Erythroblast (primary cell): ENCODE measurements around the gene PDCD7.
A peak's percentile ranks its signal among the peaks of the same experiment; 100 is the strongest.
"Not testable (repeated sequence)": the region's sequence is repeated elsewhere in the genome, so short reads cannot be mapped to it uniquely, and the experiment has no call there.

ENCODE experiments used
- DNase-seq, 2 experiments: peaks; one replicate each; lab custom pipeline; 2025; lab: John Stamatoyannopoulos, UW
- GATA1 ChIP-seq: IDR thresholded peaks from 2 replicates; pipeline ENCODE4 v1.6.1; 2011; ENCODE audit warnings: low read depth, mild to moderate bottlenecking, control low read depth, low read length, moderate library complexity
- POLR2A ChIP-seq: IDR thresholded peaks from 2 replicates; pipeline ENCODE4 v1.6.1; 2011; ENCODE audit warnings: mild to moderate bottlenecking, low read length

The PDCD7 gene

DNA sequence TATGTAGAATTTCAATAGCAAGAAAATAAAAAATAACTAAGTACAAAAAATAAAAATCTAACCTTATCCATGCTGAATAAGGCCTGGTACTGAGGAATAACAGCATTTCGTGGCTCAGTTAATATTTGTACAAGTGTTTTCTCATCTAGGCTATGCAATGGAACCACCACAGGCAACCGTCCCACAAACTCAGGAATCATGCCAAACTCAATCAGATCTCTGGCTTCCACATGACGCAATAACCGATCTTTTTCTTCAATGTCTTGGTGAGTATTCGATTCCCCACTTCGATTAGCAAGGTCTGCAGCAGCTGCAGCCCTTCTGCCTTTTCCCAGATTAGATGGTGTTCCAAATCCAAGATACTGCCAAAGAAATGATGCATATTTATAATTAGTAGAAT lies 21.1 kb upstream of the PDCD7 start:
- no peak for DNase-seq
- TF ChIP-seq GATA1 = no peak

DNA sequence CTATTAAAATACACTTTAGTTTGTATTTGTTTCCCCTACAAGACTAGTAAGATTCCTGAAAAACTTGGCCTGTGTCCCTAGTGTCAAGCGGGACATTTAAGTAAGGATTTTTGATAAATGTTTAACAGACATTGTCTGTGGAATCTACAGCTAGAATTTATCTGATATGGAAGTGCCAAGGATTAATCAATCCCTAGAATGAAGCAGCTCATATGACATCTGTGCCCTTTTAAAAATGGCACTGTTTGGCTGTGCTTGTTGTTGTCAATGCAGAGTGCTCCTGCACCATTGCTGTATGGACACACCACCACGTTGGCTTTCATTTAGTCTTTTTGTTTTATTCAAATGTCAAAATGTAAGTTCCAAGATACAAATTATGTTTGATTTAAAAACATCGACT lies 14.3 kb upstream of the PDCD7 start:
- no peak for DNase-seq
- TF ChIP-seq POLR2A (no peak), GATA1 (no peak)

DNA sequence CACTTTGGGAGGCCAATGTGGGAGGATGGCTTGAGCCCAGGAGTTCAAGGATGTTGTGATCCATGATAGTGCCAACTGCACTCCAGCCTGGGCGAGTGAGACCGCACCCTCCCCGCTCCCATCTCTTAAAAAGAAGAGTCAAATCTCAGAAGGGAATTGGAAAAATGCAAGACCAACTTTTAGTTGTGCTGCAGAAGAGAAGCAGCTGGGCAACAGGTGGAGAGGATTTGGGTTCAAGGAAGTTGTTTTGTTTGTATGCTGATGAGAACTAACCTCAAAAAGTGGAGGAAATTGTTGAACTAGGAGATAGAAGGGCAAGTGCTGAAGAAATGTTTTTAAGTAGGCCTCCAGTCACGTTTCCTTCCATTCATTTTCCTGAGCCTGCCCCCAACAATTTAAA lies 12.8 kb upstream of the PDCD7 start:
- no peak for TF ChIP-seq GATA1
- no peak for TF ChIP-seq POLR2A
- DNase-seq = no peak

DNA sequence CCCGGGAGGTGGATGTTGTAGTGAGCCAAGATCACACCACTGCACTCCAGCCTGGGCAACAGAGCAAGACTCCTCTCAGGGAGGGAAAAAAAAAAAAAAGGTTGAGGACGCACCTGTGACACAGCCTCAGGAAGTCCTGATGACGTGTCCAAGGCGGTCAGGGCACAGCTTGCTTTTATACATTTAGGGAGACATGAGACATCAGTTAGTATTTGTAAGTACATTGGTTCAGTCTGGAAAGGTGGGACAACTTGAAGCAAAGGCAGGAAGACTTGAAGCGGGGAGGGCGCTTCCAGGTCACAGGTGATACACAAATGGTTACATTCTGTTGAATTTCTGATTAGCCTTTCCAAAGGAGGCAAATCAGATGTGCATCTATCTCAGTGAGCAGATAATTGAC lies 5.0 kb upstream of the PDCD7 start:
- DNase-seq = not testable (repeated sequence)

DNA sequence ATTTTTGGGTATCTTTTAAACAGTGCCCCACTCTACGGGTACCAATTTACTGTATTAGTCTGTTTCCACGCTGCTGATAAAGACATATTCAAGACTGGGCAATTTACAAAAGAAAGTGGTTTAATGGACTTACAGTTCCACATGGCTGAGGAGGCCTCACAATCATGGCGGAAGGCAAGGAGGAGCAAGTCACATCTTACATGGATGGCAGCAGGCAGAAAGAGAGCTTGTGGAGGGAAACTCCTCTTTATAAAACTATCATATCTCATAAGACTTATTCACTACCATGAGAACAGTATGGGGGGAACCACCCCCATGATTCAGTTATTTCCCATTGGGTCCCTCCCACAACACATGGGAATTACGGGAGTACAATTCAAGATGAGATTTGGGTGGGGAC lies 4.3 kb upstream of the PDCD7 start:
- not testable (repeated sequence) for DNase-seq

DNA sequence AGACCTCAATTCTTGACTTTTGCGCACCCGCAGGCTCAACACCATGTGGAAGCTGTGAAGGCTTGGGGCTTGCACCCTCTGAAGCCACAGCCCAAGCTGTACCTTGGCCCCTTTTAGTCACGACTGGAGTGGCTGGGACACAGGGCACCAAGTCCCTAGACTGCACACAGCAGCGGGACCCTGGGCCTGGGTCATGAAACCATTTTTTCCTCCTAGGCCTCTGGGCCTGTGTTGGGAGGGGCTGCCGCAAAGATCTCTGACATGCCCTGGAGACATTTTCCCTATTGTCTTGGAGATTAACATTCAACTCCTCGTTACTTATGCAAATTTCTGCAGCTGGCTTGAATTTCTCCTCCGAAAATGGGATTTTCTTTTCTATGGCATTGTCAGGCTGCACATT lies 3.5 kb upstream of the PDCD7 start:
- not testable (repeated sequence) for DNase-seq

DNA sequence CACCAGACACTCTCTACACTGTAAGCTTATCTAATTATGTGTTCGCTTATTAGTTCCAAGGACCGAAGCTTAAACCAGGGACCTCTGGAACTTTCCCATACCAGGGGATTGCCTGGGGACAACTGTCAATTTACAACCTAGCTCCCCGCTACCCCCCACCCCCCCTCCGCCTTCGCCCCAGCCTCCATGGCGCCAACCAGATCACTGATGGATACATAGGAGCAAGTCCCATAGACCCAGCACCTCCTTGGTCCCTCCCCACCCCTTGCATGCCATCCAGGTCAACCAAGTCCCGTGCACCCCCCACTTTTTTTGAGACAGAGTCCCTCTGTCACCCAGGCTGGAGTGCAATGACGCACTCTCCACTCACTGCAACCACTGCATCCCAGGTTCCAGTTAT lies 930 bp upstream of the PDCD7 start:
- TF ChIP-seq POLR2A (no peak), GATA1 (no peak)

DNA sequence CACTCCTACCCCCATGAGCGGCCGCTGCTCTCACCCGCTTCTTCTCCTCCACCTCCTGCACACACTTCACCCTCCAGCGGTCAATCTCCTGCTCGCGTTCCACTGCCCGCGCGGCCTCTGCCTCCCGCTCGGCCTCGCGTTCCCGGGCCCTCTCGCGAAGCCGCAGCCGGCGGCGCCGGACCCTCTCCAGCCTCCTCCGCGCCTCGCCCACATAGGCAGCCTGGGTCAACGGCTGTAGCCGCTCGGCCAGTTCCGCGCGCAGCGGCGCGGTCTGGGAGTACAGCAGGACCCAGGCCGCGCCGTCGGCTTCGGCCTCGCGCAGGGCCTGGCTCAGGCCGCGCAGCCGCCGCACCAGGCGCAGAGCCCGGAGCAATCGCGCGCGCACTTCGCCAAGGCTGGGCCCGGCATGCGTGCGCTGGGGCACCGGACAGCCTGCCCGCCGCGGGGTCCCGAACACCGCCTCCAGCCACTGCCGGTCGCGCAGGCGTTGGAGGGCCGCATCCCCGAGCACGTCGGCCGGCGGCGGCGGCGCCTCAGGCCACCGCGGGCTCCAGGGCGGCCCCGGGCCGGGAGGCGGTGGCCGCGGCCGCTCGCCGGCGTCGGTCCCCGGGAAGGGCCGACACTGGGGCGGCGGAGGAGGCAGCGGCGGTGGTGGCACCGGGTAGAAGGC lies 595 bp downstream of the PDCD7 start:
- no peak for TF ChIP-seq GATA1
- no peak for TF ChIP-seq POLR2A
- peak; percentile 80 to 81 for DNase-seq

More for the DNA sequence above, 930 bp upstream of the PDCD7 start:
- DNase-seq = no peak

DNA sequence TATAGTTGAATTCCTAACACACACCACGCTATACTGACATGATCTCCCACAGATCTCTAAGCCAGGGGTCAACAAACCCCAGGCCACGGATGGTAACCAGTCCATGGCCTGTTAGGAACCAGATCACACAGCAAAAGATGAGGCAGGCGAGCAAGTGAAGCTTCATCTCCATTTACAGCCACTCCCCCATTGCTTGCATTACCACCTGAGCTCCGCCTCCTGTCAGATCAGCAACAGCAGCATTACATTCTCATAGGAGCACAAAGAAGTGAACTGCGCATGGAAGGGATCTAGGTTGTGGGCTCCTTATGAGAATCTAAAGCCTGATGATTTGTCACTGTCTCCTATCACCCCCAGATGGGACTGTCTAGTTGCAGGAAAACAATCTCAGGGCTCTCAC lies 2.7 kb downstream of the PDCD7 start:
- DNase-seq = no peak
- no peak for TF ChIP-seq GATA1
- no peak for TF ChIP-seq POLR2A

DNA sequence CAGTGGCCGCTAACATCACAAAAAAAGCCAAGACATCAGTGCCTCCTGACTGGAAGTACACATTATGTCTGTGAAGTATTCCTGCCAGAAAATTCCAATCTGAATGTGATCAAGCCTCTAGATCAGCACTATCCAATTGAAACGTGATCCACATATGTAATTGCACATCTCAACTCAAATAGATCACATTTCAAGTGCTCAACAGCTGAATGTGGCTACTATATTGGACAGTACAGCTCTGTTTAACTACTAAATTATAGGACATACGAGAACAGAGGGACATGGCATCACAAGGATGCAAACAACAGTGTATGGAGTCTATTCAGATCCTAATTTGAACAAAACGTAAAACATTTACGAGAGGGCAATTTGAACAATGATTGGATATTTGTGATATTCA lies 18.1 kb downstream of the PDCD7 start:
- no peak for DNase-seq
- TF ChIP-seq GATA1 (no peak), POLR2A (no peak)

DNA sequence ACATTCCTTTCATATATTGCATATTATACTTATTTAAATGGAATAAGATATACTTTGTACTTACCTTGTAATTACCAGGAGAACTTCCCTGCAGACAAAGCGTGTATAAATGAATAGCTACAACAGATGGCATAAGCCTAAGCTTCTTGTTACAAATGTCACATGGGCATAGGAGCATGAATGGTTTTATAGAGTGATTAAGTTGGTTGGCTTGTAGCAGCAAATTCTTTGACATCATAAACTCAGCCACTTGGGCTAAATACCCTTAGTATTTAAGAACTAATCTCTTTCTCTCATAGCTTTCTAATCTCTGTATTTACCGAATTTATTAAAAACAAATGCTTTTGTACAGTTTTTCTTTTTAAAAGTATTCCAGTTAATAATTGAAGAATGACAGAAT lies 18.5 kb downstream of the PDCD7 start, which contains the start of gene UBAP1L:
TSS of gene UBAP1L (minus strand) at position 115 of the 400 bp plus-strand sequence. CDS start 8,985 bp downstream, outside the sequence.
- no peak for TF ChIP-seq GATA1
- TF ChIP-seq POLR2A = no peak
- DNase-seq = no peak

DNA sequence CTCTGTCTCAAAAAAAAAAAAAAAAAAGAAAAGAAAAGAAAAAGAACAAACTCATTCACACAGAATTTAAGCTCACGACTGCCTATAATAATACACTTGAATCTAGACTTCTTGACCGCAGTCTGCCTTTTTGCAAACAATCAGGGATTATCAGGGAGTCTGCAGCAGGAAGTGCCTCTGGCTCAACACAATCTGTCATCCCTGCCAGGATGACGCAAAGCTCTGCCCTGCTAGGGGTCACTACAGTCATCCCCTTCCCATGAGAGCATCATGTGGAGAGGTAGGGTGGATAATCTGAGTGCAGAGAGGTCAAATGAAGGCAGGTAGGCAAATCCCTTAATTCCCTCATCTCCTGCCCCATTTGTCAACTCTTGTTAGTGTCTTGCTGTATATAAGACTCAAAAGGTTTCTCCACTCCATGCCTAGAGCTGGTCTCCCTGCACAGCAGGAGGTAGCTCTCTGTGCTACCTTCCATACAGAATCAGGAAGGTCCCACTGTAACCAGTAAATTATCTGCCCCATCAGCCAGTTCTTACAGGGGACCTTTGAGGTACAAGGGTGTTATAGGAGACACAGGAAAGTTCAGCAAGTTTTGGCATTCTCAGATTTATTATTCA lies 22.8 kb downstream of the PDCD7 start:
- DNase-seq = no peak
- no peak for TF ChIP-seq GATA1
- TF ChIP-seq POLR2A = no peak

DNA sequence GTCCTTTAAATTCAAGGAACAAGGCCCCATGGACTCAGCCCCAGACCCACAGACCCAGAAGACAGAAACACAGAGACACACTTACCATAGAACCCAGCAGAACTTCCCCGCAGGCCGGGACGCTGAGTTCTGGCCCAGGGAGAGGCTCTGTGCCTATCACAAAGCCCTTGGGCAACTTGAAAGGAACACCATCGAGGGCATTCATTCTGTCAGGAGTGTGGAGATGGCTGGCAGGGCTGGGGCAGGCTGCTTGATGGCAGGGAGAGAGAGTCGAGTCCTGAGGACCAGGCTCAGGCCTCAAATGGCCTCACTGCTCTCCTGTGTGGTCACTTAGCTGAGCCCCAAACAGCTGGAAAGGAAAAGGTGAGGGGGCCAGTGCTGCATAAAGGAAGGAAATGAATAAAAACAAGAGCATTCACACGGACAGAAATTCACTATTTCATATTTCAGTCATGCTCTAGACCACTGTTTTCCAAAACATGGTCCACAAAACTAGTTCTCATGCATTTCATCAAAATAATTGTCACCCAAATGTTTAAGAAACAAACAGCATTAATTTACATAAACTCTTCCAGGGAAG lies 27.5 kb downstream of the PDCD7 start:
- TF ChIP-seq POLR2A = no peak
- TF ChIP-seq GATA1 = no peak
- DNase-seq = no peak

DNA sequence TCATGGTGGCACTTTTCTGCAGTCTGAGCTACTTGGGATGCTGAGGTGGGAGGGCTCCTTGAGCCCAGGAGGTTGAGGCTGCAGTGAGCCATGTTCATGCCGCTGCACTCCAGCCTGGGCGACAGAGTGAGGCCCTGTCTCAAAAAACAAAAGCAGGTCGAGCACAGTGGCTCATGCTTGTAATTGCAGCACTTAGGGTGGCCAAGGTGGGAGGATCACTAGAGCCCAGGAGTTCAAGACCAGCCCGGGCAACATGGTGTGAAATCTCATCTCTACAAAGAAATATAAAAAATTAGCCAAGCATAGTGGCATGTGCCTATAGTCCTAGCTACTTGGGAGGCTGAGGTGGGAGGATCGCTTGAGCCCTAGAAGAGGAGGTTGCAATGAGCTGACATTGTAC lies 28.6 kb downstream of the PDCD7 start:
- no peak for TF ChIP-seq POLR2A
- no peak for TF ChIP-seq GATA1

DNA sequence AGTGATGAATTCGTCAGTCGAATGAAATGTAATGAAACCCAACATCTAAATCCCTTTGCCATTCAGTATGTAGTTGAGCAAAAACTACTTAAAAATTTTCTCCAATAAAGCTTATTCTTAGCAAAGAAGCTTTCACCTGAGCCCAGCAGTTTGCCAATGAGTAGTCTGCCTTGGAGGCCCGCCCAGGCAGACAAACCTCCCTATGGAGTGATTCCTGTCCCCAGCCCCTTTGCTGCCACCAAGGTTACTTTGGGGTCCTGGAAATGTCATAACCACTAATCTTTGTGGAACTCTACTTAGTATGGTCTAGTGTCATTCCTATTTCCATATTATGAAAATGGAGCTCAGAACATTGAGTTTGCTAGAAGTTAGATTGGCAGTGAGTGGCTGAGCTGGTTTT lies 30.7 kb downstream of the PDCD7 start:
- DNase-seq = no peak
- TF ChIP-seq GATA1 = no peak
- no peak for TF ChIP-seq POLR2A

More for the DNA sequence above, 28.6 kb downstream of the PDCD7 start:
- no peak for DNase-seq
